GM12865 (cell line): ENCODE results near the gene MPZL1.

Experiments used
- DNase-seq: peaks from one replicate; pipeline ENCODE4 v3.0.0; 2010; ENCODE audit warnings: low read depth
- H3K4me3 ChIP-seq: 2 replicates; pipeline ENCODE4 v1.5.1; 2011; ENCODE audit warnings: mild to moderate bottlenecking, low read depth, low read length, control low read depth
- TF ChIP-seq, protein P1 (sequence below): IDR thresholded peaks from 2 replicates; pipeline ENCODE4 v1.5.1; 2011; ENCODE audit warnings: low read length, control low read depth, low read depth, inconsistent platforms; ENCODE audit not compliant: insufficient read depth; ENCODE audit errors: missing control alignments

Gene MPZL1

DNA sequence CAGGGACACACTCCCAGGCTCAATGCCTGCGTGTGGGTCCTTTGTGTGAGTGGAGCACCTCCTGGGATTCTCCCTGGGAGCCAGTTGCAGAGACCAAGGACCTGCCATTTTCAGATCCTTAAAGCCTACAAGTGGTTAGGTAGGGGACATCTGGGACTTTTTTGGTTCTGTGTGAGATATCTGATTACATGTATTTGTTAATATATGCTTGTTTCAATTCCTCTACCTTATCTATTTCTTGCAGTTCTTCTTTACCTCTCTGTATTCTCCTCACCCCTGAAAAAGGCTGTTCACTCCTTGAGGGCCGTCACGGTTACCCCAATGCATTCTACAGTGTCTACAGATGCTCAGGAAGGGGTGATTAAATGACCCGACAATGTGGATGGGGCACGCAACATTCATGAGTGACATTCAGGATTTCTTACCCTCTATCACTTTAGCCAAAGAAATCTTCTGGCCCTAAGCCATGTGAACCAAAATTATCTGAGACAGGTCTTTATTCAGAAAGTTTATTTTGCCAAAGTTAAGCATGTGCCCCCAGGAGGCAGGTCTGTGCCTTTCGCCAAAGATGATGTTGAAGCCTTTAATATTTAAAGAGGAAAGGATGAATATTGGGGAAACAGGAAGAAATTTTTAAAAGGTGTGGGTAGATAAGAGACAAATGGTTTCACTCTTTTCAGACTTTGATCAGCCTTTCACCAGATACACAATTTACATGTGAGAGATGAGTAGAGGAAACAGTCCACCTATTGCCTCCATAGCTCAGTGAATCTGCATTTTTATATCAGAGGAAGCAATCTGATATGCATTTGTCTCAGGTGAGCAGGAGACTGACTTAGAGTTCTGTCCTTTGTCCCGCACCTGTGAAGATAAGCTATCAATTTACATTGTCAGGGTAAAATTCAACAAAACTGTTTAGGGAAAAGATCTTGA is 44.6 kb upstream of the MPZL1 start:
- TF ChIP-seq, protein P1, sequence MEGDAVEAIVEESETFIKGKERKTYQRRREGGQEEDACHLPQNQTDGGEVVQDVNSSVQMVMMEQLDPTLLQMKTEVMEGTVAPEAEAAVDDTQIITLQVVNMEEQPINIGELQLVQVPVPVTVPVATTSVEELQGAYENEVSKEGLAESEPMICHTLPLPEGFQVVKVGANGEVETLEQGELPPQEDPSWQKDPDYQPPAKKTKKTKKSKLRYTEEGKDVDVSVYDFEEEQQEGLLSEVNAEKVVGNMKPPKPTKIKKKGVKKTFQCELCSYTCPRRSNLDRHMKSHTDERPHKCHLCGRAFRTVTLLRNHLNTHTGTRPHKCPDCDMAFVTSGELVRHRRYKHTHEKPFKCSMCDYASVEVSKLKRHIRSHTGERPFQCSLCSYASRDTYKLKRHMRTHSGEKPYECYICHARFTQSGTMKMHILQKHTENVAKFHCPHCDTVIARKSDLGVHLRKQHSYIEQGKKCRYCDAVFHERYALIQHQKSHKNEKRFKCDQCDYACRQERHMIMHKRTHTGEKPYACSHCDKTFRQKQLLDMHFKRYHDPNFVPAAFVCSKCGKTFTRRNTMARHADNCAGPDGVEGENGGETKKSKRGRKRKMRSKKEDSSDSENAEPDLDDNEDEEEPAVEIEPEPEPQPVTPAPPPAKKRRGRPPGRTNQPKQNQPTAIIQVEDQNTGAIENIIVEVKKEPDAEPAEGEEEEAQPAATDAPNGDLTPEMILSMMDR: no peak
- peak; percentile 62 for DNase-seq

DNA sequence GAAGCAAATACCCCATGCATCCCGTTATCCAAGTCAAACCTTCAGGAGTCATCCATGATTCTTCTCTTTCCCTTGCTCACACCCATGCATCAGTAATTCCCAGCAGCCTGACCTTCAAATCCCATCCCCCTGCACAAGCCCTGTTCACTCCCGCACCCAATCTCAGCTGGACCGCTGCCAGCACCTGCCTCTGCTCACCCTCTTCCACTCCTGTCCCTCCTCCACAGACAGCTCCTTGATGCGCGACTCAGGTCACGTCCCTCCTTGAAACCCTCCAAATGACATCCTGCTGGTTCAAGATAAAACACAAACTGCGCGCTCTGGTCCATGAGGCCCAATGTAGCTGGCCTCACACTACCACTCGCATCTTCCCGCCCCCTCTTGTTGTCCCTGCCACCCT is 43.4 kb upstream of the MPZL1 start:
- no peak for DNase-seq
- TF ChIP-seq, protein P1: no peak

More for the DNA sequence above, 44.6 kb upstream of the MPZL1 start:
- no peak overlapping the region; the same call in 1 of the 2 replicates for H3K4me3 ChIP-seq

DNA sequence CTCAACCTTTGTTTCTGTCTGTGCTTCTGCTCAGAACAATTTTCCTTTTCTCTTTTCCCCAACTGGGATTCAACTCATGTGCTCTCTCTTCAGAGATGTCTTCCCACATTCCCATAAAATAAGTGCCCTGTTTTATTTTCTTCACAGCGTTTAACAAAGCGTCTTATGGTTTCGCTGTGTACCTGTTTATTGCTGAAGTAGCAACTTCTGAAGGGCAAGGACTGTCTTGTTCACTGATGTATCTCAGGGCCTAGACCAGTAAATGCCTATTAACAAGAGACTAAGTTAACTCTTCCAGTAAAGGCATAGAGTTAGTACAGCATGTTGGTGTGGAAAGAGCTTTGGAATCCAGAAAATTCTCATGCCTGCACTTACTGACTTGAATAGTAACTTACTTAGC is 42.9 kb upstream of the MPZL1 start:
- no peak overlapping the region for H3K4me3 ChIP-seq
- DNase-seq: no peak
- TF ChIP-seq, protein P1: no peak

More for the DNA sequence above, 43.4 kb upstream of the MPZL1 start:
- H3K4me3 ChIP-seq: no peak overlapping the region

DNA sequence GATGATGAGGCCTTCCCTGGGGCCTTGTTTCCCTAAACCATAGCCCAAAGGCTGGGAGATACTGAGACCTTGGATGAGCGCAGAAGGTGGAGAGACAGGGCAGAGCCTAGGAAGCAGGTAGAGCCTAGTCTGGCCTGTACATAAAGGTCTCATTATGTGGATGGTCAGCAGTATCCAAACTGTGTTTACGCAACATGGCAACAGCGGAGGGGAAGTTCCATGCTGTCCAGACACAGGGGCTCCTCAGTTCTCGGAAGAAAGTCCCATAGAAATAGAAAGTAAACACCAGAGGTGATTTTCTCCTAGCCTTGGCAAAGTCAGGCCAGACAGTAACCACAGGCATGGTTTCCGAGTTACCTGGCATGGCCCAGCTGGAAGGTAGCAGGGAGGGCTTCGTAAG is 42.1 kb upstream of the MPZL1 start:
- TF ChIP-seq, protein P1: no peak
- no peak for DNase-seq
- no peak overlapping the region for H3K4me3 ChIP-seq

DNA sequence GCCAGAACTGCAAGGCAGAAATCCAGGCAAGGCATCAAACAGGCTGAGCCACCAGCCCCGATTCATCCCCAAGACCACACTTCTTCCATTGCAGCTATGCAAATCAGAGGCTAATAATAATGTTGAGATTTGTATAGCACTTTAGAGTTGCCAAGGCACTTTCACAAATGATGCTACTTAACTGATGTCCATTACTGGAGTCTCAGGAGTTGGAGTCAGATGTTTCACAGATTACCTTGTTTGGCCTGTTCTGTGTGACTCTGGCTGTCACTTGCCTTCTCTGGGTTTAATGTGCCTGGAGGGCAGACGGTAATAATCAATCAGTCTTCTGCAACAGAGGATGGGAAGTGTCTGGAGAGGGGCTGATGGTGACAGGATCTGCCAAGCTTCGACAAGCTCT is 40.8 kb upstream of the MPZL1 start:
- TF ChIP-seq, protein P1: no peak
- no peak overlapping the region for H3K4me3 ChIP-seq
- peak; percentile 34 for DNase-seq

DNA sequence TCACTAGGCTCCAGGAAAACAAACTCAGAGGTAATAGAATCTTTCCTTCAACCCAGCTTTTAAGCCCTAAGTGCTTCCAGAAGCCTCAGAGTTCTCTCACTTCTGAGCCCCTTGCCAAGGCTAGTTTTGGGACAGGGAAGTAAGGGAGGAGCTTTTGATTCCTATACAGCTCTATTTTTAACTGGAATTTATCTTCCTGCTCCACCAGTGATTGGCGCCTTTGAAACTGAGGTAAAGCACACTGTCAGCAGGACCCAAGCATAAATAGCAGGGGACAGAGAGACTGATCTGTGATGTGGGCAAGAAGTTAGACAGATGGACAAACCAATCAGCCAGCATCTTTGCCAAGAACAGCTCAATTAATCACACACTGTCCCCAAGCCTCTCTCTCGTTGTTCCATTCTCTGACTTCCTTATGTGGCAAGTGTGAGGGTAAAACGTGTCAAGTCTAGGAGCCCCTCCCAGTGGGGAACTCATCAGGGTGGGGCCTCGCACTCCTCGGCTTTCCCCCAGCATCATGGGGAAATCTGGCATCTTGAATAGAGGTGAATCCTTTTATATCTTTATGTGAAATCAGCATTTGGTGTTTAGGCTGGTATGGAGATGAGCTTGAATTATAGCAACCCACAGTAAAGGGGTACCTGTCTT is 40.2 kb upstream of the MPZL1 start:
- DNase-seq: no peak
- no peak overlapping the region for H3K4me3 ChIP-seq
- TF ChIP-seq, protein P1: no peak
